AG04450 (cell line): ENCODE measurements around the gene COL8A1. TPM values are rescaled to one million over a fixed set of nuclear protein-coding genes. Genes with fewer than 3 reads are reported as not detected.

Experiments
- CTCF ChIA-PET: fragments of 300-600, 350-600 bp; formaldehyde crosslinking; extraction: SDS; loops from one replicate; lab custom pipeline; 2022; ENCODE audit warnings: antibody characterized with exemption, inconsistent platforms; lab: Charles Lee
- POLR2A ChIA-PET: fragments of 350-600 bp; formaldehyde crosslinking; extraction: SDS; loops from one replicate; lab custom pipeline; 2021; ENCODE audit warnings: antibody characterized with exemption, inconsistent platforms; lab: Yijun Ruan, JAX
- DNase-seq: peaks from one replicate; pipeline ENCODE4 v3.0.0-alpha.2; 2011; ENCODE audit warnings: low read depth, low spot score
- H3K27ac ChIP-seq: one replicate; pipeline ENCODE4 v1.5.1; 2012; ENCODE audit warnings: low read depth, low read length, control low read depth
- H3K27me3 ChIP-seq: one replicate; pipeline ENCODE4 v1.6.0; 2012; ENCODE audit warnings: low read length; ENCODE audit not compliant: control insufficient read depth, insufficient read depth
- H3K4me3 ChIP-seq: 2 replicates; pipeline ENCODE4 v1.5.1; 2011; ENCODE audit warnings: mild to moderate bottlenecking, low read depth, low read length, control low read depth
- H3K9me3 ChIP-seq: 2 replicates; pipeline ENCODE4 v1.5.1; 2012; ENCODE audit warnings: low read length; ENCODE audit not compliant: control insufficient read depth, insufficient read depth
- polyA plus RNA-seq: library from polyadenylated mRNA; depleted of rRNA; stranded (reverse); fragments of >200 nt; gene quantifications from 2 replicates; pipeline ENCODE4 v1.2.3, GENCODE V29; 2011
- TF ChIP-seq, protein P1 (sequence below): IDR thresholded peaks from 2 replicates; pipeline ENCODE4 v1.5.1; 2011; ENCODE audit warnings: low read depth, low read length, control low read depth, inconsistent platforms

The COL8A1 gene
- polyA plus RNA-seq, 1 experiment, result 101 TPM

DNA sequence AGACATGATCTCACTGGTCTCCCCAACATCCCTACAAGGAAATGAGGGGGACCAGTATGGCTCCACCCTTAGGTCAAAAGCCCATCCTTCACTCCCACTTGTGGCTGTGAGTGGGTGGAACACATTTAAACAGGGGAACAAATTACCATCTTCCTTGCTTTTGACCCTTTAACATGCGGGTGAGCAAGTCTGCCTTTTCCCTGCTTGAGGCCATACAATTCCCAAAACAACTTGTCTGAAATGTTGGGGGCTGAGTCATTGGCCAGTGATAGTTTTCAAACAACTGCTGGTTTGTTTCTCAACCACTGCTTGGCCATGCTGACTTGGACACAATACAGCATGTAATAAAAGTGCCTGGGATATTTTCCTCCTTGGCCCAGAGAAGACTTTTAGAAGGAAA is 39.6 kb downstream of the COL8A1 start:
- Histone ChIP-seq H3K27me3 (no peaks in the 10 kb centered on the region), H3K27ac (peak overlapping the region; percentile 66), H3K4me3 (no peak overlapping the region), H3K9me3 (no peaks in the 10 kb centered on the region)
- TF ChIP-seq, protein P1, sequence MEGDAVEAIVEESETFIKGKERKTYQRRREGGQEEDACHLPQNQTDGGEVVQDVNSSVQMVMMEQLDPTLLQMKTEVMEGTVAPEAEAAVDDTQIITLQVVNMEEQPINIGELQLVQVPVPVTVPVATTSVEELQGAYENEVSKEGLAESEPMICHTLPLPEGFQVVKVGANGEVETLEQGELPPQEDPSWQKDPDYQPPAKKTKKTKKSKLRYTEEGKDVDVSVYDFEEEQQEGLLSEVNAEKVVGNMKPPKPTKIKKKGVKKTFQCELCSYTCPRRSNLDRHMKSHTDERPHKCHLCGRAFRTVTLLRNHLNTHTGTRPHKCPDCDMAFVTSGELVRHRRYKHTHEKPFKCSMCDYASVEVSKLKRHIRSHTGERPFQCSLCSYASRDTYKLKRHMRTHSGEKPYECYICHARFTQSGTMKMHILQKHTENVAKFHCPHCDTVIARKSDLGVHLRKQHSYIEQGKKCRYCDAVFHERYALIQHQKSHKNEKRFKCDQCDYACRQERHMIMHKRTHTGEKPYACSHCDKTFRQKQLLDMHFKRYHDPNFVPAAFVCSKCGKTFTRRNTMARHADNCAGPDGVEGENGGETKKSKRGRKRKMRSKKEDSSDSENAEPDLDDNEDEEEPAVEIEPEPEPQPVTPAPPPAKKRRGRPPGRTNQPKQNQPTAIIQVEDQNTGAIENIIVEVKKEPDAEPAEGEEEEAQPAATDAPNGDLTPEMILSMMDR, result no peak
- peak; percentile 84 for DNase-seq
- ChIA-PET POLR2A (no interaction called here), CTCF (interaction anchor here (1.3 to 1.4 kb wide), 2 partner anchors 10 to 41 kb away, joined by 3 to 6 read pairs; no protein-coding TSS in a partner anchor)

DNA sequence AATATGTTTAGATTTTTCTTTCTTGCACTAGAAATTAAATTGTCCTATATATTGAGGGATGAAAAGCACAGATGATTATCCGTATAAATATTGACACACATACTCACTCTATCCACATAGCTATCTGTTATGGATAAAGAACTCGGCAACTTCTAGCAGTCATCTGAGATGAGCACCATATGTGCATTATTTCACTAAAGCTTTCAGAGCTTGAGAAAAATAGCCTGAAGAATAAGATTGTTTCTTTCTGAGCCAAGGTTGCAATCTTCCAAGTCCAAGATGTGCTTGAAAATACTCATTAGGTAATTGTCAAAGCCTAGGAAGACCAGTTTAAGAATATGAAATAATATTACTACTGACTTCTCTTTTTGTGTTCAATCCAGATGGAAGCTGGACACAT is 40.5 kb downstream of the COL8A1 start:
- ChIA-PET CTCF (interaction anchor here (1.3 kb wide), 1 partner anchor 9 kb away, joined by 4 read pairs; no protein-coding TSS in a partner anchor), POLR2A (no interaction called here)
- TF ChIP-seq, protein P1, result no peak

DNA sequence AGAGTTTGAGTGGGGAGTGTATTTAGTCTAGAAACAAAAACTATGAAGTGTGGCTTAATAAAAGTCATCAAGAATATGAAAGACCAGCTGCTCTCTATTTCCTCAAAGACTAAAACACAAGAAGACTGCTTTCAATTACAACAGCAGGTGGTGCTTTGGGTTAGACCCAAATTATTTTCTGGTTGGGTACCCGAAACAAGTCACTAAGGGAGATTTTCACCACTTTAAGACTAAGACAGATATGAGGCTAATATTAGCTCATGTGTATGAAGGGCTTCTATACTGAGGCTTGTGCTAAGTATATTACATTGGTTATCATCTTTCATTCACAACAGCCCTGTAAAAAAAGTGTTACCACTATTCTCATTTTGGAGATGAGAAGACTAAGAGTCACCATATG is 43.1 kb downstream of the COL8A1 start:
- no peaks in the 10 kb centered on the region for H3K9me3 ChIP-seq
- H3K27me3 ChIP-seq, result no peaks in the 10 kb centered on the region
- DNase-seq, result no peak
- POLR2A ChIA-PET, result no interaction called here
- CTCF ChIA-PET, result interaction anchor here (1.5 kb wide), 1 partner anchor 508 kb away, joined by 4 read pairs; no protein-coding TSS in a partner anchor
- TF ChIP-seq, protein P1, result no peak
- H3K27ac ChIP-seq, result no peak overlapping the region
- H3K4me3 ChIP-seq, result no peak overlapping the region

More for the DNA sequence above, 40.5 kb downstream of the COL8A1 start:
- no peak for DNase-seq
- H3K4me3 ChIP-seq, result no peak overlapping the region
- no peaks in the 10 kb centered on the region for H3K9me3 ChIP-seq
- H3K27me3 ChIP-seq, result no peaks in the 10 kb centered on the region
- H3K27ac ChIP-seq, result no peak overlapping the region

DNA sequence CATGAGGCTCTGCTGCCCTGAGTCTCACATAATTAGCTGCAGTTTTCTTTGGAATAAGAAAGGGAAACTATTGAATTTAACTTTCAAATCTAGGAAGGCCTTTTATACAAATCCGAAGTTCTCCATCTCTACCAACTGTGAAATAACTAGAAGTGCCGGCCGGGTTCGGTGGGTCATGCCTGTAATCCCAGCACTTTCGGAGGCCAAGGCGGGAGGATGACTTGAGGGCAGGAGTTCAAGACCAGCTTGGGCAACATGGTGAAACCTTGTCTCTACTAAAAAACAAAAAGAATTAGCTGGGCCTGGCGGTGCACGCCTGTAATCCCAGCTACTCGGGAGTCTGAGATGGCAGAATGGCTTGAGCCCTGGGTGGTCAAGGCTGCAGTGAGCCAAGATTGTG is 43.6 kb downstream of the COL8A1 start:
- no peaks in the 10 kb centered on the region for H3K27me3 ChIP-seq
- POLR2A ChIA-PET, result interaction anchor here (0.5 kb wide), 1 partner anchor 120 kb away, joined by 3 read pairs; no protein-coding TSS in a partner anchor
- H3K4me3 ChIP-seq, result no peak overlapping the region
- CTCF ChIA-PET, result interaction anchor here (1.2 to 1.5 kb wide), 2 partner anchors 183 to 508 kb away, joined by 3 to 4 read pairs; no protein-coding TSS in a partner anchor
- H3K9me3 ChIP-seq, result no peaks in the 10 kb centered on the region
- no peak overlapping the region for H3K27ac ChIP-seq
- TF ChIP-seq, protein P1, result no peak
- DNase-seq, result no peak

DNA sequence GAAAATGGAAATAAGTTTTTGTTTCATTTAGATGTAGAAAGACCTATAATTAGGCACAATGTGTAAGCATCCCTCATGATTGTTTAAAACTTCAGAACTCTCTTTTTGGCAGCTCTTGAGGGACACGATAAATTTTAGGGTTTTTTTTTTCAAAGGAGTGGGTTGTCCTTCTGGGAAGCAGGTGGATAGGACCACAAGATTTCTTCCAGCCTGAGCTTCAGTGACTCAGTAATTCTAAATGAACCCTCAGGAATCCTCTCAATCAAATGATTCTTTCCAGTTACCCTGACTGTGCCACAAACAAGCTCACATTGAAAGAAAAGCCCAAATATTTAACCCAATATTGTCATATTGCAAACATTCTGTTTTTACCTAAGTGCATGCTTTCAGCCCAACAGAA is 45.1 kb downstream of the COL8A1 start:
- DNase-seq, result no peak
- Histone ChIP-seq H3K9me3 (no peaks in the 10 kb centered on the region), H3K4me3 (no peak overlapping the region), H3K27ac (no peak overlapping the region), H3K27me3 (no peaks in the 10 kb centered on the region)
- ChIA-PET POLR2A (no interaction called here), CTCF (interaction anchor here (0.8 to 1.3 kb wide), 5 partner anchors 39 to 510 kb away, joined by 3 to 4 read pairs (median 3); no protein-coding TSS in a partner anchor)
- TF ChIP-seq, protein P1, result no peak
